Embryonic facial prominence (tissue), 1 donor: ENCODE data around the gene IL36A.

Experiments used
- DNase-seq: peaks from one replicate; pipeline ENCODE4 v3.0.0-alpha.2; 2016; ENCODE audit errors: extremely low spot score

IL36A gene

DNA sequence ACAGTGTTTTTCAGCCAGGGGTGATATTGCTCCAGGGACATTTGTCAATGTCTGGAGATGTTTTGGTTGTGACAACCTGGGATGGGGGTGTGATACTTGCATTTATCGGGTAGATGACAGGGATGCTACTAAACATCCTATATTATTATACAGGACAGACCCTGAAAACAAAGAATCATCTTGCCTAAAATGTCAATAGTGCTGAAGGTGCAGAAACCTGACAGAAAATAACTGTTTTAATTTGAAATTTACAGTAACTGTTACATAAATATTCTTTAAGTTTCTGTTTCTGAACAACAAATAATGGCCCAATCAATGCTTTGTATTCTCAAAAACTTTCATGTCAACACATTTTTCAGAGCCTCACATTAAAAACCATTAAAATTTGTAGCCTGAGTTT is 2.0 kb downstream of the IL36A start:
- no peak for DNase-seq

DNA sequence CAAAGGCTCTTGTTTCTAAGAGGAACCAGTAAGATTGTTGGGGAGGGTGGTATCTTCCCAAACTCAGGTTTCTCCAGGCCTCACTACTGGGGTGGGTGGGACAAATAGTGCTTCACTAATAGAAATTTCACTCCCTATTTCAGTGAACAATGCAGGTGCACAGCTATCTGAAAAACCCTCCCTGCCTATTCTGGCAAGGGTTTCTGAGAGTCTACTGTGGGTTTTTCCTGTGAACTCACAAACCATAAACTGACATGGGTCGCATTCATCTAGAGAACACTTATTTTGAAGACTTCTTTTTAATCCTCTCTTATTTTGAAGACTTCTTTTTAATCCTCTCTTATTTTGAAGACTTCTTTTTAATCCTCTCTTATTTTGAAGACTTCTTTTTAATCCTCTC is 4.4 kb downstream of the IL36A start:
- DNase-seq = no peak

DNA sequence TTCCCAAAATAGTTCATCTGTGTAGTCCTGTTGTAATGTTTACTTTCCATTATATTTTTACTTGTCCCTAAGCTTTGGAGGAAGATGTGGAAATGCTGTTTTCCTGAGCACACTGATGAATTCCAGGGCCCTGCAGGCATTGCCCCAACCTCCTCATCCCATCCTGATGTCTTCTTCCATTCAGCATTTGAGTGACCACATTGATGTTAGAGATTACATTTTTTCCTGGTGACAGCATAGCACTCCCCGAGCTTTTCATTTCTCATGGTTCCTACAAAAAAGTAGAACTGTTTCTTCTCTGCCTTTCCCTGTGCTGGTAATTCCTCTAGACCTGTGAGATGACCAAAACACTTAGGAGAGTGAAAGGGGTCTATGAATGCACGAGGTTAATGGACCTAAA is 4.8 kb downstream of the IL36A start:
- no peak for DNase-seq

DNA sequence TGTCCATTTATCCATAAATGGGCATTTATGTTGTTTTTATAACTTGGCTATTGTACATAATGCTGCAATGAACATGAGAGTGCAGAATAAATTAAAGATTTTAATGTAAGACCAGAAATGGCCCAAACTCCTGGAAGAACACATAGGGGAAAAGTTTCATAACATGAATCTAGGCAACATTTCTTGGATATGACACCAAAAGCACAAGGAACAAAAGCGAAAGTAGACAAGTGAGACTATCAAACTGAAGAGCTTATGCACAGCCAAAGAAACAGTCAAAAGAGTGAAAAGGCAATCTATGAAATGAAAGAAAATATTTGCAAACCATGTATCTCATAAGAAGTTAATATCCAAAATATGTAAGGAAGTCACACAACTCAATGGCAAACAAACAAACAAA is 5.8 kb downstream of the IL36A start:
- DNase-seq = no peak

DNA sequence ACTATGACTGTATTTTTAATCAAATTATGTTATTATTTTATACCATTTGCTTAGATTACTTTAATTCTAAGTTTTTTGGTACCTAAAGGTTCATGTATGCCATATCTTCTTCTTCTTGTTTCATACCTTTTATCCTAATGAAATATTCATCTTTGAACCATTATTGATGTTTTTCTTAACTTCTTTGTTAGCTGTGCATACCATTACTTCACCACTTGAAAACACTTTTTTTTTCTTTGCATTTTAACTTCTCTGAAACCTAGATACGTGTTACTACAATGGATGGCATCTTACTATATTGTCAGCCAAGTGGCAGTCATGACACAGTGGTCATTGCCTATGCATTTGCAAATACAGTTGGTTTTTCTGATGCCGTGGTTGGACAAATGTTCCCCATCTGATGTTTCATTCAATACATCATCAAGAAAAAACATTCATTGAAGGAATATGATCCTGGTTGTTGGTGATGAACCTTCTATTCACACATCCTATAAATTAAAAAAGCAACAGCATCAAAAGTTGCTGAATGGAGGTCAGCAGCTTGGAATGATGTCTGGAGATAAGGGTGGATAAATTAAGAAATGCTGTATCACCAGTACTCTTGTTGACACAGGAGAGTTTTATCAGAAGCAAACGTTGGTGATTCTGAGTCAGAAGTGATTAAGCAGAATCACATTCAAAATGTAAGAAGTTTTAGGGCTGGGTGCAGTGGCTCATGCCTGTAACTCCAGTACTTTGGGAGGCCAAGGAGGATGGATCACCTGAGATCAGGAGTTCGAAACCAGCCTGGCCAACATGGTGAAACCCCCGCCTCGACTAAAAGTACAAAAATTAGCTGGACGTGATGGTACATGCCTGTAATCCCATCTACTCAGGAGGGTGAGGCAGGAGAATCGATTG is 7.4 kb downstream of the IL36A start:
- DNase-seq = no peak

DNA sequence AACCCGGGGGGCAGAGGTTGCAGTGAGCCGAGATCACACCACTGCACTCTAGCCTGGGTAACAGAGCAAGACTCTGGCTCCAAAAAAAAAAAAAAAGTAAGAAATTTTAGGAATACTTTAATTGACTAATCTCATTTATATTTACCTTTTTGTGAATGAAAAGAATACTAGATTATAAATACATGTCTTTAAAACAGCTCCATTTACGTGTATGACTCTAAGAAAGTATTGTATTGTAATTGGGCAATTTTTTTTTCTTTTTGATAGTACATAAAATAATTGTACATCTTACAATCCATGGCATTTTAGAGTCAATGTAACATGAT is 8.0 kb downstream of the IL36A start:
- no peak for DNase-seq

DNA sequence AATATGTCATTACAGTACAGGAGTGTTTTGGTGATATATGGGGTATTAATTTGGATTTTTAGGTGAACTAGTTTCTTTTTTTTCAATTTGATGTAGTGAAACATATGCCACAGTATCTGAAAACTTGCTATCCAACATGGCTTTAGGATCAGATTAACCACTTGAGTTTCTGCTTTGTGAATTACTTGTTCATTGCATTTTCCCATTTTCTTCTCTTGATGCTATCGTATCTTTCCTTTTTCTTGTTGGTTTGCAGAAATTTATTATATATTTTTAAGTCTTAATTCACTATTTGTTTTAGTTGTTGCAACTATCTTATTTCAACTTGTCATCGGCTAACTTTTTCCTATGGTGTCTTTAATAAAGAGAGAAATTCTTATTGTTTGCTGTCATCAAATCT is 8.8 kb downstream of the IL36A start:
- DNase-seq = no peak

DNA sequence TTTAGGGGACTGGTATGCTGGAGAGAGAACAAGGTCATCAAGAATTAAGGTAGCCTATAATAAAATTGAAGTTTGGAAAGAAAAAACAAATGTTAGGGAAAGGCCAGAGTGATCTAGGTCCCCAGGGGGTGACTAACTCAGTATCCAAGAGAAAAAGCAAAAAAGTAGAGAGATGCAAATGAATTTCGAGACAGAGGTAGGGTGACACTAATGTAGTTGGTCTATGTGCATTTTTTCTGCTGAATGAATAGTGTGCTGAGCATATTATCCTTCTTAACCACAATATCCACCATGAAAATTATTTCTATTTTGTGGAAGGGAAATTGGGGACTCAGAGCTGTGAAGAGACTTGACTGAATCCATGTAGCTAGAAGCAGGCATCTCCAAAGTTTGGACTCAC is 9.8 kb downstream of the IL36A start:
- no peak for DNase-seq

DNA sequence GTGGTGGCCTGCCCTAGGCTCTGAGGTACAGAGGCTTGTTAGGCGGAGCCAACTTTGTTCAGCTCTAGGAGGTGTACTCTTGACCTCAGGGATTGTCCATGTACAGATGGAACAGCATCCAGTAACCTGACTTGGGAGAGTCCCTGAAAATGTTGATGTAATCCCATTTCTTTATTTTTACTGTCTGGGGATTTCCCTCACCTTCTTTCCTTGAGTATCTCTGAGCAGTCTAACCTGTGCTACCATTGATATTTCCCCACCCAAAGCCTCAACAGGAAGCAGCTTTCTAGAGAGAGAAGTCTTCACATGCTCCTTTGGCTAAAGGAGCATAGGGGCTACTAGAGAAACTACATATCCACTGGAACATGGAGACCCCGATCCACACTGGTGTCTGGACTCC is 10.4 kb downstream of the IL36A start:
- DNase-seq = no peak

DNA sequence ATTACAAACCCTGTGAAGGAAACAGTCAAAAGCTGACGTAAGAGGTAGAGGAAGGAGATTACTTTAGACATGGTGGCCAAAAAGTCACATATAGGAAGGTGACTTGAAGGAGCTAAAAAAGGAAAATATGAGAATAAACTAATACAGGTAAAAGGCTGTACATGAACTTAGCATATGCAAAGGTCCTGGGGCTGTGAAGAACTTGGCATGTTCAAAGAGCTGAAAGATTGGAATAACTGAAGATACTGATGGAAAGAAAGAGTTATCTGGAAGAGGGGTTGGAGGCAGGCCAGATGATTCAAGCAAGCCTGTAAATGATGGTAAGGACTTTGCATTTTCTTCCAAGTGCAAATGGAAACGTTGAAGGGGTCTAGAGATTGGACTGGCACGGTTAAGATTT is 13.2 kb downstream of the IL36A start:
- DNase-seq = no peak

DNA sequence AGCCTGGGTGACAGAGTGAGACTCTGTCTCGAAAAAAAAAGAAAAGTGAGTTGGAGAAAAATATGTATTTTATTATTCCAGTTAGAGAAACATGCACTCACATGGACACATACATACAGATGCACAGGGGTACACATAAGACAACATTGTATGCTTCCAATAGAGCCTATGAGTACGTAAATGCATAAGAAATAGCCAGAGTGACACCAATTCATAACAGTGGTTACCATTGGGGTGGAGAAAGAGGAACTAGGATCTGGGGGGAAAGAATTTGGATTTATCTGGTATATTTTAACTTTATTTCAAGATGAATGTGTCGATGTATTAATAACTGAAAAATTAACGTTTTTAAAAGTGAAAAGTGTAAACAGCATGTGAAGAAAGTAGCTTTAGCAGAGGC is 16.1 kb downstream of the IL36A start:
- DNase-seq = no peak

DNA sequence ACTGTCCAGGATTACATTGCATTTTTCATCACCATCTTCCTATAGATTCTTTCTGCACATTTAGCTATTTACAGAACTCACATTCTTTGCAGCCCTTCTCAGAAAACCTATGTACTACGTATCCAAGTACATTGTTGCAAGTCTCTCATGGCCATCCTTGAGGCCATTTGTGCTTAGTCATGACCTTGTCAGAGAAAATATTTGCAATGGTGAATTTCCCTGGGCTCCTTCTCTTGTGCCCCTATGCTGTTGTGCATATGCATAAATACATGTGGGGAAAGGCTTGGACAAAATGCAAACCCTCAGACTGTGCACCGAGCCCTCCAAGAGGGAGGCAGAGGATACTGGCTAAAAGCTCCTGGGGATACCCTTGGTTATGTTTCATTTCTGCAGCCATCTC is 19.5 kb downstream of the IL36A start:
- no peak for DNase-seq

DNA sequence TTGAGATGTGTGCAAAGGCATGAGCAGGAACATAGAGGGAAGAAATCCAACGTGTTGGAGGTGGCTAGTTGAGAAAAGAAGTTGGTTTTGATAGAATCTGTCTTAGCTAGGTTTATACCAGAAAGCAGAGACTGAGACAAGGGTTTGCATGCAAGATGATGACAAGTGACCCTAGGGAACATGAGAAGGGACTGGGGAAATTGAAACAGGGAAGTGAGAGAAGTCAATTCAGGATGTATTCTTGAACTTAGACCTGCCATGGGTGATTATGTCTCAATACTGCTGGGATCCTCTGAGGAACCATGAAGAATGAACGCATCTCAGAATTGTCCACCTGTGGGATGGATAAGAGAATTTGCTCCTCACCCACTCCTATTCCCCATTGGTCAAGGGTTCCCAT is 20.5 kb downstream of the IL36A start:
- no peak for DNase-seq

DNA sequence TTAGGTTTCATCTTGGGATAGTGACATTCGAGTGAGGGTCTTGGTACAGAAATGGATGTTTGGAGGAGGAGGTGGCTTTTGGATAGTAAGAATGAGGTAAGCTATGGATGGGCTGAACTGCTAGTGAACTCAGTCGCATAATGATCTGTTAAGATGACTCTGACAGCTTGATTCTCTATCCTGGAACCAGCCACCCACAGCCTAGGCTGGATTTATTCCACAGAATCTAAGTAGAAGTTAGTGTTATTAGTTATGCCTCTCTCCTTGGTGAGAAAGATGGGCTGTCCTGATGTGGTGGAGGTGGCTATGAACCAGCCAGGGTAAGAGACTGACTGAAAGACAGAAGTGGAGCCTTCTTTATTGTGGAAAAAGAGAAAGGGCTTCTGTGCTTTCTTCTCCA is 22.4 kb downstream of the IL36A start:
- no peak for DNase-seq

DNA sequence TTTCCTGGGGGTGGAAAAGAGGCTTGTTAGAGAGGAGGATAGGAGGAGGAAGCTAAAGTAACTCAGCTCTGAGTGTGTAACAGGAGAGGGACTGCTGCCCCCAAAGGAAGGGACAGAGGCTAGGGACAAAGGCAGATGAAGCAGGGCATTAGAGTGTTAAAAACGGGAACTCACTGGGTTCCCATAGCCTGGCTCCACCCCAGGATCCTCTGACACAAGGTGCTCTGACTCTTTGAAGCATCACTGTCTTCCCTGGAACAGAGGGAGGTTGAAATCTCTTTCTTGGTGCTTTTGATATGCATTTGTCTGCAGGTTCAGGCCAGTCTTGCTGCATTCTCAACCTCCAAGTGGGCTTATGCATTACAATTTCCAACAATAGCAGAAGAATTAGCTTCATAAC is 22.9 kb downstream of the IL36A start:
- DNase-seq = no peak

DNA sequence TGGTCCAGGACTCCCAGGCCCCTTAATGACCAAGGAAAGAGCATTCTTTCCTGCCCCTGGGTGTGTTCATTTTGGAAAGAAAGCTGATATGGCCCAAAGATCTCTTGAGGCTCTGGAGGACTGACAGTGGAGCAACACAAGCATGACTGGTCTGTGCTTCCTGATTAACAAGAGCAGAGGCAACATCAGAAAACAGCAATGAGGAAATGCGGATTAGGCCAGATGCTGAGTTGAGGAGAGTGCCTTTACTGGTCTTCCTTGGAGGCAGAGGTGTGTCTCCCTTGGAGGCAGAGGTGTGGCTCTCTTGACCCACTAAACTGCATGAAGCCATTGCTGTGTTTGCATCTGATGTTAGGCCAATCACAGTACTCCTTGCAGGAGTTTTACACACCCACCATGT is 27.5 kb downstream of the IL36A start:
- no peak for DNase-seq

DNA sequence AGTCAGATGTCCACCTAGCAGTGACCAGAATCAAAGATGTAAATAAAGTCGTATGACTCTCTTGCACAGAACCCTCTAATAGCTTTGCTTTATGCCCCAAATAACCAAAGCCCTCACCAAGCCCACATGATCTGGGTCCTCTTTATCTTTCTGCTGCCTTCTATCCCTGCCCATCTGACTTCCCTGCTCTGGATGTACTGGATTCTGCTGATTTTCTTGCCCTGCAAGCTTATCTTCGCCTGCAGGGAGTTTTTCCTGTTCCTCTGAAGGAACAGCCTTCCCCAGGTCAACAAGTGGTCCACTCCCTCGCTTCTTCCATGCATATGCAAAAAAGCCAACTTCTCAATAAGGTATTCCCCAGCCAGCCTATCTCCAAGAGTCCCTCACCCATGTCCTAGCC is 28.8 kb downstream of the IL36A start:
- no peak for DNase-seq

DNA sequence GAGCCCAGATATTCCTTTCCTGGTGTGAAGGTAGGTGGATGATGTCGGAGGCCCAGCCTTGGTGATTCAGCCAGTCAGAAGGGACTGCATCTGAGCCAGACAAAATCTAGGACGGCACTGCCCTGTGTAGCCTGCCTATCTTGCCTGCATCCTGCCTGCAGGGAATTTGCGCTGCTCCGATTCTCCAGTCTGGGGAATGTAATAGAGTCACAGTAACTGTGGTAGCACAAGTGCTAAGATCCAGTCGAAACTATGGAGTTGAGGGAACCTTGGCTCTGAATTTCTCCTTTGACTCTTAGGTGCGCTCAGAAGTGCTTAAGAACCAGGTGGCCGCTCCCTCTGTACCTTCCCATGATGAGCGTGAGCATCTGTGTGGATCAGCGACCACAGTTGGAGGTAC is 31.5 kb downstream of the IL36A start:
- no peak for DNase-seq

DNA sequence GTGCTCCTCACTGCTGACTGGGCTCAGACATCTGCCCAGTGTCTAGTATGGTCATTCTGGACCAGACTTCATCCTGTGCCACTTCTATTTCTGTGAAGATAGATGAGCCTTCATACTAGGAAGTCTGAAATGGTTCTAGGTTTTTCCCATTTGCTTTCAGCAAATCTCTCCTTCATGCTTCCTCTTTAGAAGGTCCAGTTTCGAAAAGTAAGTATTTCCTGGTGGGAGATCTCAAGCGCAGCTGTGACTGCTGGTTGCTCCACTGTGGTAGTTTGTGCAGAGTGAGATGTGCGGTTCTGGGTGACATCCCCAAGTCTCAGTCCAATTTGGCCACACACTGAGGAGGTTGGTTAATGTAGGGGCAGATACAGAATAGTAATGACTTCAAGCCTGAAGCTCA is 33.0 kb downstream of the IL36A start:
- no peak for DNase-seq

DNA sequence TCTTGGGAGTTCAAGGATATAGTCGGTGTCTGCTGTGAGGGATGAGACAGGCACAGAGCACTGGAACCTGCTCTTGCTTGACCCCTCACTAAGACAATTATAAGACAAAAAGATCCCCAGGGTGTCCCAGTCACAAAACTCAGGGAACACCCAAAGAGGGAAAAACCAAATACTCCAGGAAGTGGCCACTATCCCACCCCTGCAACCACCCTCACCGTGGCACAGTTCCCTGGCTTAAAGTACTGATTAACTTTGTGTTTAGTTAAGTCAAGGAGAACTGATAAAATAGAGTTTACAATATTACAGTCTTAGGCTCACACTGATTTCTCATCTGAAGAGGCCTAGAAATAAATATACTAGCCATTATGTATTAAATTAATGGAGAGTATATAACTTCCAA is 33.9 kb downstream of the IL36A start:
- DNase-seq = no peak

DNA sequence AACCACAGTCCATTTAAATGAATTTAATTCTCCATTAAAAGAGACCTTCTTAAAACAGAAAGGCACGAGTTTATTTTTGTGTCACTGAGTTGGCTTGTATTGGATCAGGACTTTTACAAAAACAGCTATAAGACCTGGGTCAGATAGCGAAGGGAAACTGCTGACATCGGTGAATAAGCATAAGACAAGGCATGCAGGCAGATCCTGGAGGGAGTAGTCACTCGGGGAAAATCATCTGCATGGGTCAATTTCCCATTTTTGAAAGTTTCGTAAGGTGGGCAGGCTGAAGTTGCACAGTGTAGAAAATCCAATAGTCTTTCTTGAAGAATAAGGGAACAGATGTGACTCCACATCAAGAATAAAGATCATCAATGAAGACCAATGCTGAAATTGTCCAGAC is 34.5 kb downstream of the IL36A start:
- no peak for DNase-seq

DNA sequence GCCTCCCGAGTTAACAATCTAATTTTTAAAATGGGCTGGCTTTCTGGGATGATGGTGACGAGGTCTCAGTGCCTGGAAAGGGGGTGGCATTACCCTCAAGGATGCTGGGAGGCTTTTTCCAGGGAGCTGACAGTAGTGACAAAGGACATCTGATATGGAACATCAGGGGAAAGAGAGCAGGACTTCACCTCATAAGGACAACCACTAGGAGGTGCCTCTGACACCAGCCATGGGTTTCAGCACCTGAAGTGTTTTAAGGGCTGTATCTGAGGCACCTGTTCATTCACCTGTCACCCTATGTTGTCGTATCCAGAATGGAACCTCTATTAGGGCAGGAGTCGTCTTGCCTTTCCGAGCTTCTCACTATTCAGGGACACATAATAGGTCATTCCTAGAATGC is 36.6 kb downstream of the IL36A start:
- DNase-seq = no peak

DNA sequence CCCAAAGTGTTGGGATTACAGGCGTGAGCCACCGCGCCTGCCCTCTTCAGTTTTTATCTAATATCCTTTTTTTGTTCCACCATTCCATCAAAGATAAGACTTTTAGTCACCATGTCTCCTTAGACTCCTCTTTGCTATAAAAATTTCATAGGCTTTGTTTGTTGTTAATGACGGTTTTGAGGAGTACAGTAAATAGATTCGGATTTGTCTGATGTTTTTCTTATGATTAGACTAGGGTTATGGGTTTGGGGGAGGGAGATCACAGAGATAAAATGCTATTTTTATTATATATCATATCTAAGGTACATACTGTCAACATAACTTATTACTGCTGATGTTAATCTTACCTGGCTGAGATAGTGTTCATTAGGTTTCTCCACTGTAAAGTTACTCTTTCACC is 41.2 kb downstream of the IL36A start:
- no peak for DNase-seq
